DND-41 (cell line): Measurements from ENCODE around the gene NCF2.

Source experiments
- ATAC-seq: fragments of 200-7000 bp; cut with Tn5 transposase; 3 replicates; pipeline ENCODE4 v1.9.1; 2021; ENCODE audit warnings: low read depth; ENCODE audit not compliant: insufficient read depth
- DNase-seq: peaks from one replicate; pipeline ENCODE4 v3.0.0-alpha.2; 2020
- H2AFZ ChIP-seq: 2 replicates; pipeline ENCODE4 v1.6.0; 2012; ENCODE audit warnings: low read depth, low read length
- H3K27ac ChIP-seq: 2 replicates; pipeline ENCODE4 v1.5.1; 2012; ENCODE audit warnings: low read length, inconsistent platforms
- H3K27me3 ChIP-seq: fragments of 200-600 bp; sonication (generic); 2 replicates; pipeline ENCODE4 v1.6.0; 2012; ENCODE audit warnings: low read length, mild to moderate bottlenecking, inconsistent platforms; ENCODE audit not compliant: insufficient read depth, poor library complexity
- H3K36me3 ChIP-seq: 2 replicates; pipeline ENCODE4 v1.5.1; 2012; ENCODE audit warnings: low read length, inconsistent platforms; ENCODE audit not compliant: insufficient read depth
- H3K4me1 ChIP-seq: 2 replicates; pipeline ENCODE4 v1.5.1; 2012; ENCODE audit warnings: mild to moderate bottlenecking, low read length; ENCODE audit not compliant: insufficient read depth
- H3K4me2 ChIP-seq: 2 replicates; pipeline ENCODE4 v1.6.0; 2012; ENCODE audit warnings: mild to moderate bottlenecking, moderate library complexity, low read length, inconsistent platforms; ENCODE audit not compliant: insufficient read depth
- H3K4me3 ChIP-seq, 2 experiments: fragments of 200-600 bp in 1 of 2; shearing (Covaris generic) in 1 of 2; 2 replicates each; pipeline ENCODE4 v1.5.1; 2012 to 2016; ENCODE audit warnings: inconsistent platforms in 2 of 2, low read length in 2 of 2, mild to moderate bottlenecking in 2 of 2, low read depth in 1 of 2, moderate library complexity in 1 of 2
- H3K79me2 ChIP-seq: 2 replicates; pipeline ENCODE4 v1.6.0; 2012; ENCODE audit warnings: low read length, inconsistent platforms; ENCODE audit not compliant: insufficient read depth
- H3K9ac ChIP-seq: 2 replicates; pipeline ENCODE4 v1.6.0; 2012; ENCODE audit warnings: low read depth, mild to moderate bottlenecking, inconsistent platforms, low read length, moderate library complexity
- H3K9me3 ChIP-seq: 2 replicates; pipeline ENCODE4 v1.5.1; 2012; ENCODE audit warnings: low read length, moderate library complexity, mild to moderate bottlenecking, inconsistent platforms; ENCODE audit not compliant: insufficient read depth, severe bottlenecking
- H4K20me1 ChIP-seq: 2 replicates; pipeline ENCODE4 v1.6.0; 2012; ENCODE audit warnings: low read length; ENCODE audit not compliant: insufficient read depth
- CTCF ChIP-seq: IDR thresholded peaks from 2 replicates; pipeline ENCODE4 v1.5.1; 2012; ENCODE audit warnings: borderline replicate concordance, low read length, moderate library complexity, mild to moderate bottlenecking; ENCODE audit not compliant: poor library complexity, severe bottlenecking; ENCODE audit errors: extremely low read depth
- EZH2 ChIP-seq: IDR thresholded peaks from 3 replicates; pipeline ENCODE4 v1.6.1; 2012; ENCODE audit warnings: borderline replicate concordance, low read depth, mild to moderate bottlenecking, moderate library complexity, low read length, inconsistent platforms; ENCODE audit not compliant: severe bottlenecking

Gene NCF2

DNA sequence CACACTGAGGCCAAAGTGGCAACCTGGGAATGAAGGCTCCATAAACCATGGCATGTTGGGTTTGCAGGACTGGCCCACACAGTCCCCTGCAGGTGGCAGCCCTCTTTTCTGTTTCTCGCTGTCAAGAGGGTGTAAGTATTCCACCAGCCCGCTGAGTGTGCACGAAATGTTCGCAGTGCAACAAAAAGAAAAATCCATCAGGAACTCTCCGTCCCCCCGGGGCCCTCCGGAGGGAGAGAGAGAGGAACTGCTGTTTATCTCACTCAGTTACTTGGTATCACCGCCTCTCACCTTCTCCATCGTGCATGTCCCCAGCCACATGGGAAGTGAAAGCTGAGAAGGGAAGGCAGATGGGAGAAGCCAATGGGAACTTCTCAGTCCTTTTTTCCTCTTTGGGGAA, 38.3 kb downstream of the NCF2 start:
- Histone ChIP-seq H3K4me3 (no peak overlapping the region), H3K27me3 (no peaks in the 10 kb centered on the region), H3K36me3 (peaks cover 82% of the 10 kb centered on the region), H3K79me2 (no peaks in the 10 kb centered on the region), H3K9me3 (no peaks in the 10 kb centered on the region), H3K9ac (no peak overlapping the region), H2AFZ (no peak overlapping the region), H3K4me2 (no peak overlapping the region), H4K20me1 (no peaks in the 10 kb centered on the region), H3K4me1 (no peaks in the 10 kb centered on the region), H3K27ac (no peak overlapping the region)
- ATAC-seq (no peak), DNase-seq (no peak)
- TF ChIP-seq CTCF (no peak), EZH2 (no peak)

DNA sequence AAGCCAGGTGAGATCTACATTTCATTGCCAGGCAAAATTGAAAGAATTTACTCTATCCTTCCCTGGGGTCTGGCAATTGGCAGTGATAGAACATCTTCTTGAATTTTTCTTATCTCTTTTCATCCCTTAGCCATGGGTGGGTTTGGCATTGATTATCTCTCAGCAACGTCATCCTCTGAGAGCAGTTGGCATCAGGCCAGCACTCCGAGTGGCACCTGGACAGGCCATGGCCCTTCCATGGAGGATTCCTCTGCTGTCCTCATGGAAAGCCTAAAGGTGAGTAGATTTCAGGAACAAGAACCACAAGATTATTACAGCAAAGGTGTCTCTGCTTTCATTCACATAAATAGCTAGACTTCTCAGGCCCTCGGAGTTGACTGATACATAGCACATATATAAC, 39.3 kb downstream of the NCF2 start:
- no peak for DNase-seq
- no peak overlapping the region for H3K4me3 ChIP-seq
- H3K36me3 ChIP-seq = peaks cover 92% of the 10 kb centered on the region
- no peak overlapping the region for H2AFZ ChIP-seq
- no peak overlapping the region for H3K4me2 ChIP-seq
- ATAC-seq = no peak
- H4K20me1 ChIP-seq = no peaks in the 10 kb centered on the region; the same call in 1 of the 2 replicates
- H3K27ac ChIP-seq = no peak overlapping the region
- no peak overlapping the region for H3K9ac ChIP-seq
- no peaks in the 10 kb centered on the region for H3K4me1 ChIP-seq
- H3K79me2 ChIP-seq = no peaks in the 10 kb centered on the region
- TF ChIP-seq EZH2 (no peak), CTCF (no peak)
- no peaks in the 10 kb centered on the region for H3K9me3 ChIP-seq
- H3K27me3 ChIP-seq = no peaks in the 10 kb centered on the region

DNA sequence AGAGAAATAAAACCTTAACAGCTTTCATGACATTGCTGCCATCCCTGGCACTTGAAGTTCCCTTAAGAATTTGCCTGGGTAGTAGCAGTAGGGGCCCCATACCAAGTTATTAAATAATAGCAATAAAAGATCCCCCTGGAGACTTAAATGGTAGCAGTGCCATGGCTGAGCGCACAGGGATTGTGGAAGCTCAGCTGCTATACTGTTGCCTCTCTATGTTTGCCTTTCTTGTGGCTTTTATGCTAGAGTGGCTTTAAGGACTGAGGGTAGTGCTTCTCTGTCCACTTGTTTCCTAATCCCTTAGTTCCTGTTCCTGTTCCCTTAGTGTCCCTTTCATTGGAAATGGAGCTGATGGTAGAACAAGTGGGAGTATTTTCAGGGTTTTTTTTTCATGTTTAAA, 42.1 kb downstream of the NCF2 start:
- Histone ChIP-seq H2AFZ (no peak overlapping the region), H3K36me3 (peaks cover 99% of the 10 kb centered on the region), H3K27ac (no peak overlapping the region), H3K27me3 (no peaks in the 10 kb centered on the region), H4K20me1 (no peaks in the 10 kb centered on the region; the same call in 1 of the 2 replicates), H3K4me3 (no peak overlapping the region), H3K4me1 (no peaks in the 10 kb centered on the region), H3K79me2 (no peaks in the 10 kb centered on the region), H3K9ac (no peak overlapping the region), H3K9me3 (no peaks in the 10 kb centered on the region), H3K4me2 (no peak overlapping the region)
- DNase-seq (no peak), ATAC-seq (no peak)
- no peak for TF ChIP-seq EZH2
- no peak for TF ChIP-seq CTCF

- Histone ChIP-seq H3K9ac (no peak overlapping the region), H3K27ac (no peak overlapping the region), H4K20me1 (no peaks in the 10 kb centered on the region; the same call in 1 of the 2 replicates), H3K4me1 (no peaks in the 10 kb centered on the region), H3K9me3 (no peaks in the 10 kb centered on the region), H3K4me3 (no peak overlapping the region), H2AFZ (no peak overlapping the region), H3K27me3 (no peaks in the 10 kb centered on the region), H3K36me3 (peaks cover 99% of the 10 kb centered on the region), H3K79me2 (no peaks in the 10 kb centered on the region), H3K4me2 (no peak overlapping the region)
- TF ChIP-seq CTCF (no peak), EZH2 (no peak)
- DNase-seq (no peak), ATAC-seq (no peak)
Observed at GRCh38 chr1:183546427-183546826, 43.8 kb downstream of the NCF2 start.
